Measurements from ENCODE around the gene DNAH17.

The DNAH17 gene

GRCh38 chr17:78458091-78458490 is 119.1 kb downstream of the DNAH17 start:
- no peak for DNase-seq
- Histone ChIP-seq H3K4me3 (ENCODE audit: low read length) (no peak overlapping the region), H3F3A (ENCODE audit: insufficient read depth, low read length) (no peaks in the 10 kb centered on the region), H3K4me1 (ENCODE audit: low read length) (no peaks in the 10 kb centered on the region), H2AFZ (ENCODE audit: low read length) (no peak overlapping the region), H3K9ac (ENCODE audit: low read length) (no peak overlapping the region), H3K9me3 (replicated peaks; ENCODE audit: insufficient read depth, low read length) (no peaks in the 10 kb centered on the region), H3K36me3 (replicated peaks; ENCODE audit: insufficient read depth, low read length) (no peaks in the 10 kb centered on the region), H3K9me2 (replicated peaks; ENCODE audit: insufficient read depth, low read length) (no peaks in the 10 kb centered on the region), H3K27me3 (replicated peaks; ENCODE audit: insufficient read depth, low read length) (peaks cover 70% of the 10 kb centered on the region), H4K20me1 (ENCODE audit: insufficient read depth, low read length) (no peaks in the 10 kb centered on the region), H3K4me2 (ENCODE audit: low read depth, low read length) (no peak overlapping the region), H3K79me2 (ENCODE audit: low read length) (no peaks in the 10 kb centered on the region), H3K27ac (ENCODE audit: low read length) (no peak overlapping the region)
- TF ChIP-seq EZH2phosphoT487 (IDR thresholded peaks at IDR 0.05; ENCODE audit: low read length) (no peak), CTCF (IDR thresholded peaks at IDR 0.05; ENCODE audit: low read length) (no peak), EZH2 (optimal IDR thresholded peaks at IDR 0.05; ENCODE audit: low read depth, low read length) (no peak)

- Histone ChIP-seq H4K20me1 (ENCODE audit: insufficient read depth, low read length) (no peaks in the 10 kb centered on the region), H3K27me3 (replicated peaks; ENCODE audit: insufficient read depth, low read length) (peaks cover 66% of the 10 kb centered on the region), H3K9ac (ENCODE audit: low read length) (no peak overlapping the region), H3K4me3 (ENCODE audit: low read length) (no peak overlapping the region), H3F3A (ENCODE audit: insufficient read depth, low read length) (no peaks in the 10 kb centered on the region), H3K4me1 (ENCODE audit: low read length) (no peaks in the 10 kb centered on the region), H3K27ac (ENCODE audit: low read length) (no peak overlapping the region), H3K36me3 (replicated peaks; ENCODE audit: insufficient read depth, low read length) (no peaks in the 10 kb centered on the region), H3K79me2 (ENCODE audit: low read length) (no peaks in the 10 kb centered on the region), H3K9me3 (replicated peaks; ENCODE audit: insufficient read depth, low read length) (no peaks in the 10 kb centered on the region), H3K9me2 (replicated peaks; ENCODE audit: insufficient read depth, low read length) (no peaks in the 10 kb centered on the region), H3K4me2 (ENCODE audit: low read depth, low read length) (no peak overlapping the region), H2AFZ (ENCODE audit: low read length) (no peak overlapping the region)
- TF ChIP-seq EZH2 (optimal IDR thresholded peaks at IDR 0.05; ENCODE audit: low read depth, low read length) (no peak), EZH2phosphoT487 (IDR thresholded peaks at IDR 0.05; ENCODE audit: low read length) (no peak), CTCF (IDR thresholded peaks at IDR 0.05; ENCODE audit: low read length) (no peak)
- DNase-seq: no peak
These were observed 122.8 kb downstream of the DNAH17 start for GRCh38 chr17:78454346-78454745.

GRCh38 chr17:78451753-78452152 is 125.4 kb downstream of the DNAH17 start:
- Histone ChIP-seq H3K79me2 (ENCODE audit: low read length) (no peaks in the 10 kb centered on the region), H3K36me3 (replicated peaks; ENCODE audit: insufficient read depth, low read length) (no peaks in the 10 kb centered on the region), H2AFZ (ENCODE audit: low read length) (no peak overlapping the region), H3K4me1 (ENCODE audit: low read length) (no peaks in the 10 kb centered on the region), H3K9ac (ENCODE audit: low read length) (no peak overlapping the region), H3K27me3 (replicated peaks; ENCODE audit: insufficient read depth, low read length) (peaks cover 60% of the 10 kb centered on the region), H3K4me2 (ENCODE audit: low read depth, low read length) (no peak overlapping the region), H4K20me1 (ENCODE audit: insufficient read depth, low read length) (no peaks in the 10 kb centered on the region), H3K27ac (ENCODE audit: low read length) (no peak overlapping the region), H3K4me3 (ENCODE audit: low read length) (no peak overlapping the region), H3F3A (ENCODE audit: insufficient read depth, low read length) (no peaks in the 10 kb centered on the region), H3K9me2 (replicated peaks; ENCODE audit: insufficient read depth, low read length) (no peaks in the 10 kb centered on the region), H3K9me3 (replicated peaks; ENCODE audit: insufficient read depth, low read length) (no peaks in the 10 kb centered on the region)
- no peak for DNase-seq
- TF ChIP-seq EZH2 (optimal IDR thresholded peaks at IDR 0.05; ENCODE audit: low read depth, low read length) (no peak), EZH2phosphoT487 (IDR thresholded peaks at IDR 0.05; ENCODE audit: low read length) (no peak), CTCF (IDR thresholded peaks at IDR 0.05; ENCODE audit: low read length) (no peak)

Measured in MM.1S (cell line).